Measurements from ENCODE around the gene GMPPA.

Gene GMPPA

DNA sequence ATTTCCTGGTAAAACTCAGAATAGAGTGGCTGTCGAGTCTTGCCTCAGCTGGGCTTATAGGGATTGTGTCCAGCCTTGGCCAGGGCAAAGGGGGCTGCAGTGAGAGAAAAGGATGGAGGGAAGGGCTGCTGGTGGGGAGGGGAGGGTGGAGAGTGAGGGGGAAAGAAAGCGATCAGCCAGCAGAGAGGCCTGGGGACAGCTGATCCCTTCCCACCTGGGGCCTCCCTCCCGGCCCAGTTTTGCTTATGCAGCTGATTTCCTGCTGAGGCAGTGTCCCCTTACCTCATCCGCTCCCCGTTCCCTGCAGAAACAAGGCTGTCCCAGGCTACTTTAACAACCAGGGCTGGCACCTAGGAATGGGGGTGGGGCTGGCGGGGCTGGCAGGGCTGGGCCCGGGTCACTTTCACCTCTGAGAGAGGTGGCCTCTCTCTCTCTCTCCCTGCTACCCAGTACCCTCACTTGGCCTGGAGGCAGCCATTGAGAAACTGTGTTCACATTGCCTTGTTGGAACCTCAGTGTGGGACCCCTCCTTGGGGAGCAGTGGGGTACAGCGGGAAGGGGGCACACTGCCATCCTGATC, 12.2 kb upstream of the GMPPA start:
- DNase-seq (ENCODE audit: low spot score), result peak; percentile 73

DNA sequence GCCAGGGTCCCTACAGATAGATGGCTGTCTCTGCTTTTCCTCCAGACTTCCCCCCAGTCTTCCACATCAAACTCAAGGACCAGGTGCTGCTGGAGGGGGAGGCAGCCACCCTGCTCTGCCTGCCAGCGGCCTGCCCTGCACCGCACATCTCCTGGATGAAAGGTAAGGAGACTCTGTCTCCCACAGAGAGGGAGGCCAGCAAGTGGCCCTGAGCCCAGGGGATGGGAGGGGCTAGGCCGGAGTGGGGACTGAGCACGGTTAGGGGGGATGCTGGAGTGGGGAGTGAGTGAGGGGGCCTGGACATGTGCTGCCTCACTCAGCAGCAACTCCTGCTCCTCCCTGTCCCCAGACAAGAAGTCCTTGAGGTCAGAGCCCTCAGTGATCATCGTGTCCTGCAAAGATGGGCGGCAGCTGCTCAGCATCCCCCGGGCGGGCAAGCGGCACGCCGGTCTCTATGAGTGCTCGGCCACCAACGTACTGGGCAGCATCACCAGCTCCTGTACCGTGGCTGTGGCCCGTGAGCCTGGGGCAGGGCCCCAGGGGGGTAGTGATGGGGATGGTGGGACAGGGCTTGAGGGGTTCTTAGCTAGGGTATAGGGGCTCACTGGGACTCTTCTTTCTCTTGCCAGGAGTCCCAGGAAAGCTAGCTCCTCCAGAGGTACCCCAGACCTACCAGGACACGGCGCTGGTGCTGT, 10.4 kb upstream of the GMPPA start:
- DNase-seq (ENCODE audit: low spot score), result no peak

DNA sequence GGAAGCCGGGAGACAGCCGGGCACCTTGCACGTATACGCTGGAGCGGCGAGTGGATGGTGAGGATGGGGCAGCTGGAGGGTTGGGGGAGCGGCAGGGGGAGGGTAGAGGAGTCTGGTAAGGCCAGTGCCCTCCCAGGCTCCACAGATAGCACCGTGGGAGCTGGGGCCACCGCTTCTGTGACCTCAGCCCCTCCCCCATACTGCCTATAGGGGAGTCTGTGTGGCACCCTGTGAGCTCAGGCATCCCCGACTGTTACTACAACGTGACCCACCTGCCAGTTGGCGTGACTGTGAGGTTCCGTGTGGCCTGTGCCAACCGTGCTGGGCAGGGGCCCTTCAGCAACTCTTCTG, 9.9 kb upstream of the GMPPA start:
- no peak for DNase-seq (ENCODE audit: low spot score)

DNA sequence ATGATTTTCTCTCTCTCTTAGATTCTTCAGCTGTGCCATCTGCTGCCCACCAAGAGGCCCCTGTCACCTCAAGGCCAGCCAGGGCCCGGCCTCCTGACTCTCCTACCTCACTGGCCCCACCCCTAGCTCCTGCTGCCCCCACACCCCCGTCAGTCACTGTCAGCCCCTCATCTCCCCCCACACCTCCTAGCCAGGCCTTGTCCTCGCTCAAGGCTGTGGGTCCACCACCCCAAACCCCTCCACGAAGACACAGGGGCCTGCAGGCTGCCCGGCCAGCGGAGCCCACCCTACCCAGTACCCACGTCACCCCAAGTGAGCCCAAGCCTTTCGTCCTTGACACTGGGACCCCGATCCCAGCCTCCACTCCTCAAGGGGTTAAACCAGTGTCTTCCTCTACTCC, 9.4 kb upstream of the GMPPA start:
- DNase-seq (ENCODE audit: low spot score), result no peak

DNA sequence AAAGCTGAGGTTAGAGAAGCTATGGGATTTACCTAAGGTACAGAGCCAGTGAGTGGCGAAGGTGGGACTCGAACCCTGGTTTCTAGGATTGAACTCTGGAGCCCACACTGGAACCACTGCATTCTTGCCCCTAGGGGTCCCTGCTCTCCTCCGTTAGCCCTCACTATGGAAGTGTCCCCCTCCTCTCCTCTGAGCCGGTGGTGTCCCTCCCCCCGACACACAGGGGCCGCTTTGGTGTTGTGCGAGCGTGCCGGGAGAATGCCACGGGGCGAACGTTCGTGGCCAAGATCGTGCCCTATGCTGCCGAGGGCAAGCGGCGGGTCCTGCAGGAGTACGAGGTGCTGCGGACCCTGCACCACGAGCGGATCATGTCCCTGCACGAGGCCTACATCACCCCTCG, 8.5 kb upstream of the GMPPA start:
- DNase-seq (ENCODE audit: low spot score), result peak; percentile 47

DNA sequence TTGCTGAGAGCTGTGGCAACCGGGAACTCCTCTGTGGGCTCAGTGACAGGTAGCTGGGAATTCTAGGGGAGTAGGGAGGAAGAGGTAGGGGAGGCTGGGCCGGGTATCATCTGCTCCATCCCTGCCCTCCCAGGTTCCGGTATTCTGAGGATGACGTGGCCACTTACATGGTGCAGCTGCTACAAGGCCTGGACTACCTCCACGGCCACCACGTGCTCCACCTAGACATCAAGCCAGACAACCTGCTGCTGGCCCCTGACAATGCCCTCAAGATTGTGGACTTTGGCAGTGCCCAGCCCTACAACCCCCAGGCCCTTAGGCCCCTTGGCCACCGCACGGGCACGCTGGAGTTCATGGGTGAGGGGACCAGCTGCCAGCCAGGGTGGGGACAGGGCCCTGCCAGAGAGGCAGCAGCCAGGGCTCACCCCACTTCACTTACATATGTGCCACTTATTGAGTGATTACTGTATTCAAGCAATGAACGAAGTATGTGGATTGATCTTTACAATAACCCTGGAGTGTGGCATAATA, 8.0 kb upstream of the GMPPA start:
- no peak for DNase-seq (ENCODE audit: low spot score)

DNA sequence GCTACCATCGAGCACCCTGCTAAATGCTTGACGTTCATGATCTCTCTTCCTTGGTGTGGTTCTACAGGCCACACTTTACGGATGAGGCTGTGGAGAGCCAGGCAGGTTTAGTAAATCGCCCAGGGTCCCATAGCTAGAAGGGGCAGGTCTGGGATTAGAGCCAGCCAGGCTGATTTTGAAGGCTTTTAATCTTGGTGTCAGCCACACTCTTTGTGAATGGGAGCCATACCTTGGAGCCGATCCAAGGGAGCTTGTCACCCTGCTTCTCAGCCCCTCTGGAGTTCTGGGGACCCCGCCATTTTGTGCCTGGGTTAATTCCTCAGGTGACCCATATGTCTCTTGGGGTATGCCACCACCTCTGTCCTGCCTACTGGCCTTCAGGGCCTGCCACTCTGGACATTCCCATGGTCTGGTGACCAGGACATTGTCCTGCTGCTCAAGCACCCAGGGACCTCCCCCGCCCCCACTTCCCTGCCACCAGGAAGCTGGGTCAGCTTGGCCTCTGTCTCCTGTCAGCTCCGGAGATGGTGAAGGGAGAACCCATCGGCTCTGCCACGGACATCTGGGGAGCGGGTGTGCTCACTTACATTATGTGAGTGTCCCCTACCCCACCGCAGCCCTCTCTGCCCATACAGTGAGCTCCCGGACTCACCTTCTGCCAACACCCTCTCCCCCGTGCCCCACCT, 7.3 kb upstream of the GMPPA start:
- DNase-seq (ENCODE audit: low spot score), result no peak

DNA sequence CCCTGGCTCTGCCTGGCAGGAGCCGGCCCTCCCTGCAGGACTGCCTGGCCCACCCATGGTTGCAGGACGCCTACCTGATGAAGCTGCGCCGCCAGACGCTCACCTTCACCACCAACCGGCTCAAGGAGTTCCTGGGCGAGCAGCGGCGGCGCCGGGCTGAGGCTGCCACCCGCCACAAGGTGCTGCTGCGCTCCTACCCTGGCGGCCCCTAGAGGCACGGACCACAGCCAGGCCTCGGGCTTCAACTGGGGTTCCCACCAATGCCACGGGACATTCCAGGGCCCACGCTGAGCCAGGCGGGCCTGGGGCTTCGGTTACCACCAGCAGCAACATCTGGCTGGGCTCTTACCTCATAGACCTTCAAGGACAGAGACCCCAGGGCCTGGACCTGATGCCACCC, 6.1 kb upstream of the GMPPA start:
- DNase-seq (ENCODE audit: low spot score), result peak; percentile 72

DNA sequence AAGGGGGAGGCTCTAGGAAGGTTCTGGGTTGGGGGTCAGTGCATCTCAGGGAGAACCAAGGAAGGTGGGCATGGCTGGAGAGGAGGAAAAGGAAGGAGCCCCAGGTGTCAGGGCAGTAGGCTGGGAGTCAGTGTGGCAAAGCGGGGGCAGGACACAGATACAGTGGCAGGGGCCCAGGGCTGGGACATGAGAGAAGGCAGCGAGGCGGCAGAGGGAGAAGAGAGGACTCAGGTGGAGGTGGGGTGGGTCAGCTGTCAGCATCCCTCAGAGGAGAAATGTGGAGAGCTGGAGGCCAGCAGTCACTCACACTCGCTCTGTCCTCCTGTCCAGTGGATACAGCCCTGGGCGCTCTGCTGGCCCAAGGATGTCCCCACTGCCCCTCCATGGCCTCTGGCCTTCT, 5.6 kb upstream of the GMPPA start:
- DNase-seq (ENCODE audit: low spot score), result no peak

DNA sequence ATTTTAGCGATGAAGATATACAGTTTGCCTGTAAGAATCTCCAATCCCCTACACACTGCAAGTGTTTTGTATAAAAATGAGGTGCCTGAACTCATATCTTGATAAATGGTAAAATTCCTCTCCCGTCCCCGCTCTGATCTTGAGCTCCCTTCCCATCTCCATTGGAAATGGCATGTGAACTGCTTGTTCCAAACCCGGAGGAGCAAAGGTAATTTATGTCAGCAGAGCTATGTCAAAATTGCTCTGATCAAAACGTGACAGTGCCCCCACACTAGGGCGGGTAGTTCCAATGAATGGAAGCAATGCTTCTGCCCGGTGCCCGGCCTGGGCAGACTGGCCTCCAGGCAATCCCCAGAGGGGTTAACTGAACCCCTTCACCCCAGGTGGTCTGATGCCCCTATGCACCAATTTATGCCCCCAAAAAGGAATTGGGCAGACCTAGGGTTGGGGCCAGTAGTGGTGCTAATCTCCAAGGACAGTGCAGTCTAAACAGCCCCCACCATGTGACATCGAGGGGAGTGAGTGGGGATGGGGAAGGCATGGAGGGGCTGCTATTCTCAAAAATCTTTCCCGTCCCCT, 3.6 kb upstream of the GMPPA start:
- DNase-seq (ENCODE audit: low spot score), result no peak

DNA sequence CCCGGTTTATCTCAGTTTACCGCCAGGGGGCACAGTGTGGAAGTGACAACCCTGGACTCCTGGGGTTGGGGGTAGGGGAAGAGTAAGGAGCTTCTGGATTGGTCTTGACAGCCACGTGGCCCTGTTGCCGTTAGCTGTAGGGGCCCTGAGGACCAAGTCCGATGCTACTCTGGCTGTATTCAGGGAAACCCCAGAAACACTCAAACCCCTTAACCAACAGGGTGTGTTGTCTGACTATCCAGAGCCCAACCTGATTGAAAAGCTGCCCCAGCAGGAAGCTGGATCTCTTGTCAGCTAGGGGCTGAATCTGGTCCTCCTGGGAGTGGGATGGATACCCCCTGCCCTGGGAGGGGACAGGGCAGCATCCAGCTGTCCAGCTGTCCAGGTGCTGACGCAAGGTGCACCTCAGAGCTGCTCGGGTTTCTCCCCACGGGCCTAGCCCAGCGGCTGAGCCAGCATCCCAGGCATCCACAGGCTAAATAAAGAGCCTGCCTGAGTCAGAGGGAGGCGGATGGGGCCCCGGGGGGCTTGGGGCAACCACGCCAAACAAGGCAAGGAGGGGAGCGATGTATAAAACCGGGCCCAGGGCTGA, 3.1 kb upstream of the GMPPA start:
- DNase-seq (ENCODE audit: low spot score), result peak; percentile 83

DNA sequence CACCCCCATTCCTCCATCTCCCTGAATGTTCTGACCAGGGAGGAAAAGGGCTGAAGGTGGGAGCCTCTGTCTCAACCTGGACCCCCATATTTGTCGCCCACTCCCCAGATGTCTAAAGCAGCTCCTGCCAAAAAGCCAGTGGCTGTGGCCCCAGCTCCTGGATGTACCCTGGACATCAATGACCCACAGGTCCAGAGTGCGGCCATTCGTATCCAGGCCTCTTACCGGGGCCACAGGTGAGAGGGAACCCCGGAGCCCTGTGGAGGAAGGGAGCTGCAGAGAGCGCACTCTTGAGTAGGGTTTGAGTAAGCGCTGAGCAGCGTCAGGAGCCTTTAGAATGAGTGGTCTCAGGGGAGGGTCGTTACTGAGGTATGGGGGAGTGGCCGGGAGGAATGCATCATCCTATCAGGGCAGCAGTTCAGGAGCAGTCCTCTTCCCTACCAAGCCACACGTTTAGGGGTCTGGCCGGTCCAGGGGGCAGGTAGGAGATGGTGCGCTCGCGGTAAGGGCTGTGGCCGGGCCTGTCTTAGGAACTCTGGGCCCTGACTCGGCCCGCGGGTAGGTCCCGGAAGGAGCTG, 2.4 kb upstream of the GMPPA start:
- DNase-seq (ENCODE audit: low spot score), result no peak

DNA sequence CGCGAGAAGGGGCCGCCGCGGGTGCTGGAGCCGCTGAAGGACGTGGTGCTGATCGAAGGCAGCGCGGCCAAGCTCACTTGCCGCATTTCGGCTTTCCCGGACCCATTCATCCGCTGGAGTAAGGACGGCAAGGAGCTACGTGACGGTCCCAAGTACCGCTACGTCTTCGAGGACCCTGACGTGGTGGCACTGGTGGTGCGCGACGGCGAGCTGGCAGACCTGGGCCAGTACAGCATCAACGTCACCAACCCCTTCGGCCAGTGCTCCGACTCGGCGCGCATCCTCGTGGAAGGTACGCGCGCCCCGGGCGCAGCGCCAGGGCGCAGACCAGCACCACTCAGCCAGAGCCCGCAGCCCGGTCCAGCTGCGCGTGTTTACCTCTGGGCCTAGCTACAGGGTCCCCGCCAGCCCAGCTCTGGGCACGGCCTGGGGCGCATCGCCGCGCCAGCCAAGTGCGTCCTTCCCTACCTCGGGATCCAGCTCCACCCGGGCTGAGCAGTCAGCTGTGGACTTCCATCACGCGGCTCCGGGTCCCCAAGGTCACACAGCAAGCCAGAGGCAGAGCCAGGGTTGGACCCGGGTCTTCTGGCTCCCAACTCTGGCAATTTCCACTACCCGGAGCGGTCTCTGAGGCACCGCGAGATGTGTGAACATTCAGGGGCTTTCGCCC, 1.7 kb upstream of the GMPPA start:
- DNase-seq (ENCODE audit: low spot score), result no peak

DNA sequence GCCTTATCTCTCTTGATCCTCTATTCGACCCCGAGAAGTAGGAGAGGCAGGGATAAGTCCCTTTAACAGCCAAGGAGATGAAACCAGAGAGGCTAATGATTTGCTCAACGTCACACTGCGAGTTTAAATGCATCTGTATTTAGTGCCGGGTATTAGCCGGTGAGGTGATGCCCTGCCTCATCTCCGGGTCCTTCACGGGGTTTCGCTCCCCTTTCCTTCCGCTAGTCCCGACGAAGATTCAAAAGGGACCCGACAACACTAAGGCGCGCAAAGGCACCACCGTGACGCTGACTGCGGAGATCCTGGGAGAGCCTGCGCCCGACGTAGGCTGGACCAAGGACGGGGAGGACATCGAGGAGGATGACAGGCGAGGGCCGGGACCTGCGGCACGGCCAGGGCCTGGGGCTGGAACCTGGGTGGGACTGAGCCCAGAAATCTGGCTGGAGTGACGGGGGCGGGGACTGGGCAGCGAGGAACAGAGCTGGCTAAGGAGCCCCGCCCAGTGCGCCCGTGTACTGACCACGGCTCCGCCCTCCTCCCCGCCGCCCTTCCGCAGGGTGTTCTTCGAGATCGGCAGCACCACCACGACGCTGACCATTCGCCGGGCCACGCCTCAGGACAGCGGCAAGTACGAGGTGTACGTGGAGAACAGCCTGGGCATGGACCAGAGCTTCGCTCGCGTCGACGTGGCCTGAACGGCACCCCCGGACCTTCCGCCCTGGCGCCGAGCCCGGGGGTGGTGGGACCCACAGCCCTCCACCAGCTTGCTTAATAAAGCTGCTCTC, 1.0 kb upstream of the GMPPA start:
- DNase-seq (ENCODE audit: low spot score), result peak; percentile 74

DNA sequence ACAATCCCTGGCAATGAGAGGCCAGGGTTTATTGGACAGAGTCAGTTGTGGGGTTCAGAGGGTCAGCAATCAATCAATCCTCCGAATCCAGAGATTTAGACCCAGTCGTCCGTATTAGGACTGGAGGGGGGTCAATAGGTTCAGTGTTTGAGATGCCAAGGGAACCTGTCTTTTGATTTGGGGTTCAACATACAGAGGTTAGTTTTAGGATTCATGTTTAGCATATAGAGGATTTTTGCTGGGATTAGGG, 292 bp downstream of the GMPPA start:
- no peak for DNase-seq (ENCODE audit: low spot score)

DNA sequence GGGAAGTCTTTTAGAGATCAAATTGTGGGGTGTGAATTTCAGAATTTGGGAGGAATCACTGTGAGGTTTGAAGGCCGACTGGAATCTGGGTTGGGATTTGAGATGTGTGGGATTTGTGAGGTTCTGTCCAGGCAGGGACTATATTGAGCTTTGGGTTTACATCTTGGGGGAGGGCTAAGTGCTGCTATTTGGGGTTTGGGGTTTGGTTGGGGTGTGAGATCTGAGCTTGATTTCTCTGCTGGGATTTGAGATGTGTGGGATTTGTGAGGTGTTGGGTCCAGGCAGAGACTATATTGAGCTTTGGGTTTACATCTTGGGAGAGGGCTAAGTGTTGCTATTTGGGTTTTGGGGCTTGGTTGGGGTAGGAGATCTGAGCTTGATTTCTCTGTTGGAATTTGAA, 864 bp downstream of the GMPPA start:
- DNase-seq (ENCODE audit: low spot score), result no peak

DNA sequence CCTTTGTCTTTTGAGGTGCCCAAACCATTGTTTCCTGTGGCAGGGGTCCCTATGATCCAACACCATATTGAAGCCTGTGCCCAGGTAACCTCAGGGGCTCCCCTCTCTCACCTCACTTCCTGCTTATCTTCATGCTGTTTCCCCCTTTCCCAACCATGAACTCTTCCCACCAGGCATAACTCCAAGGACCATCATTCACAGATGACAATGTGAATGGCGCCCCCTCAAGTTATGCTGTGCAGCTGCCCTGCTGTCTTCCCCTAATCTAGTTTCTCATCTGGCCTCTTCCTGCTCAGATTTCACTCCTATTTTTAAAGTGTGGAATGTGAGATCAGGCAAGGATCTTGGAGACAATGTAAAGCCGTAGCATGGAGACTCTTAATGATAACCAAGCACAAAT, 1.4 kb downstream of the GMPPA start:
- DNase-seq (ENCODE audit: low spot score), result no peak

DNA sequence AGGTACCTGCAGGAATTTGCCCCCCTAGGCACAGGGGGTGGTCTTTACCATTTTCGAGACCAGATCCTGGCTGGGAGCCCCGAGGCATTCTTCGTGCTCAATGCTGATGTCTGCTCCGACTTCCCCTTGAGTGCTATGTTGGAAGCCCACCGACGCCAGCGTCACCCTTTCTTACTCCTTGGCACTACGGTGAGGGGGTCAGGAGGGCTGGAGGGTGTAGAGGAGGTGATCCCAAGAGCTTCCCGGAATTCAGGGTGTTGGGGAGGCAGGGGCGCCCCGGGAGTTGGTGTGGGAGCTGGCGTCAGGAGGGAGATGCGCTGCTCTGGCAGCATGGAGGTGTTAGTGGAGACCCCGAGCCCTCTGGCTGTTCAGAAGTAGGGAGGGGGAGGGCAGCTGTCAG, 3.2 kb downstream of the GMPPA start:
- no peak for DNase-seq (ENCODE audit: low spot score)

DNA sequence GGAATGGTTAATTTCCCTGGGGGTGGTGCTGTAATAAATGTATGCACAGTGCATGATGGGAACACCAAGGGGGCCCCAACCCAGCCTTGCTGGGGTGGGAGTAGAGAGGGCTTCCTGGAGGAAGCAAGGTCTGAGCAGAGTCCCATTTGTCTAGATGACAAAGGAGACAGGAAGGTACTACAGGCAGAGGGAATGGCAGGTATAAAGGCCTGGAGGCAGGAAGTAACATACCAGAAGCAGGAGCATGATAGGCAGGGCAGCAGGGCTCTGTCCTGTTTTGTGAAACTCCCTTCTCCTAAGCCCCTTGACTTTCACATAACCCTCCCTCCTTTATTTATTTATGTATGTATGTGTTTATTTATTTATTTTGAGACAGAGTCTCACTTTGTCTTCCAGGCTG, 3.9 kb downstream of the GMPPA start:
- DNase-seq (ENCODE audit: low spot score), result no peak

DNA sequence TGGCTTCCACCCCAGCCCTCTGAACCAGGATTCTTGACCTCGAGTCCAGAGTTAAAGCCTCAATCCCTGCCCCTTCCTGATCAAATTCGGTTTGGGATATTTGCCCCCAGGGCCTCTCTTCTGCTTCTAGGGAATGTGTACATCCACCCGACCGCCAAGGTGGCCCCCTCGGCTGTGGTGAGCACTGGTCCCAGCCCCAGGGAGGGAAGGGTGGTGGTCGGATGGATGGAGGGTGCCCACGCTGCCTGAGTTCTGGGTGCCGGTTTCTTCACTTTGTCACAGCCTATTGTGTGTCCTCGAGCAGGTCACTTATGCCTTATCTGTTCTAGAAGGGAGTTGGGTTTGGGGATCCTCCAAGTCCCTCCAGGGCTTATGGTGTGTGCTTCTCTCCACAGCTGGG, 6.9 kb downstream of the GMPPA start:
- DNase-seq (ENCODE audit: low spot score), result no peak

DNA sequence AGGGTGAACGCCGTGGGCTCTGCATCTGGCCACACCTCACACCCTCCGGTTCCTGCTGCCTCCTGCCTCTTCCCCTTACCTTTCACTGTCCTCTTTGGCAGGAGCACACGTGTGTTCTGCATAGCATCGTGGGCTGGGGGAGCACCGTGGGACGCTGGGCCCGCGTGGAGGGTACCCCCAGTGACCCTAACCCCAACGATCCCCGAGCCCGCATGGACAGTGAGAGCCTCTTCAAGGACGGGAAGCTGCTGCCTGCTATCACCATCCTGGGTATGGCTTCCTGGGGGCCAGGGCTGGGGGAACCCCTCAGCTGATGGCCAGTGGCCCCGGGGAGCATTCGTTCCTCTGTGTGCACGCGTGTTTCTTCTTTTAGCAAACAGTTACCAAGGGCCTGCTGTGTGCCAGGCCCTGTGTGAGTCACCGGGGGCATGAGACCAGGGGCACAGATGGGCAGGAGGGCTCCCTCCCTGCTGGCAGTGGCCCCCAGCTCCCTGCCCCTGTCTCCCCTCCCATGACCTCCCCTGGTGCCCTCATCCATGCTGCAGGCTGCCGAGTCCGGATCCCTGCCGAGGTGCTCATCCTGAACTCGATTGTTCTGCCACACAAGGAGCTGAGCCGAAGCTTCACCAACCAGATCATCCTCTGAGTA, 7.6 kb downstream of the GMPPA start:
- DNase-seq (ENCODE audit: low spot score), result no peak

Data from iPS-NIHi11 (cell line).